Kidney (tissue), 14 donors: ENCODE data around the gene DUSP5. TPM values are rescaled to one million over a fixed set of nuclear protein-coding genes. Genes with fewer than 3 reads are reported as not detected.

Source experiments
- DNase-seq, 5 donors: peaks; one replicate each; pipeline ENCODE4 v3.0.0-alpha.2; 2013 to 2020
- FAIRE-seq: peaks from 2 replicates; lab custom pipeline; 2012; peaks lifted over from hg19 to GRCh38; lab: Jason Lieb, UNC
- H3K27ac ChIP-seq, 2 donors: one replicate each; pipeline ENCODE4 v1.7.0; 2013; ENCODE audit warnings: low read depth in 2 of 2, low read length in 2 of 2, inconsistent platforms in 1 of 2
- H3K27me3 ChIP-seq: one replicate; pipeline ENCODE4 v1.7.1; 2013; ENCODE audit warnings: low read length, inconsistent platforms; ENCODE audit not compliant: control insufficient read depth, insufficient read depth
- H3K36me3 ChIP-seq, 3 donors: one replicate each; pipeline versions ENCODE4 v1.7.0 to v1.7.1; 2013; ENCODE audit warnings: low read length in 3 of 3, control low read depth in 1 of 3, inconsistent platforms in 1 of 3; ENCODE audit not compliant: insufficient read depth in 3 of 3, control insufficient read depth in 2 of 3
- H3K4me1 ChIP-seq, 3 donors: one replicate each; pipeline versions ENCODE4 v1.7.0 to v1.7.1; 2013; ENCODE audit warnings: low read length in 3 of 3, inconsistent platforms in 1 of 3, low read depth in 1 of 3; ENCODE audit not compliant: control insufficient read depth in 2 of 3, insufficient read depth in 2 of 3
- H3K4me3 ChIP-seq, 3 donors: one replicate each; pipeline versions ENCODE4 v1.7.0 to v1.8.1; 2013; ENCODE audit warnings: low read length in 3 of 3, control low read depth in 1 of 3, inconsistent platforms in 1 of 3
- H3K9ac ChIP-seq, 3 donors: one replicate each; pipeline versions ENCODE4 v1.7.0 to v1.7.1; 2013; ENCODE audit warnings: low read length in 3 of 3, control low read depth in 1 of 3, inconsistent platforms in 1 of 3
- H3K9me3 ChIP-seq, 3 donors: one replicate each; pipeline versions ENCODE4 v1.7.0 to v1.7.1; 2013; ENCODE audit warnings: low read length in 3 of 3, control low read depth in 1 of 3, inconsistent platforms in 1 of 3; ENCODE audit not compliant: control insufficient read depth in 2 of 3, insufficient read depth in 1 of 3
- CTCF ChIP-seq: IDR thresholded peaks from 3 replicates; pipeline ENCODE4 v1.5.1; 2012; ENCODE audit warnings: mild to moderate bottlenecking, moderate library complexity, borderline replicate concordance; ENCODE audit not compliant: insufficient read depth; ENCODE audit errors: extremely low read depth
- intact Hi-C: fragments of 100-400 bp; cut with DNase I; formaldehyde crosslinking; loops from one replicate; pipeline ENCODE4 v1.11.1; 2022
- polyA plus RNA-seq: library from polyadenylated mRNA; stranded (reverse); fragments of 350-450 nt; fragmentation: Illumina TruSeq; extraction: RNeasy Lipid Tissue Mini Kit (QIAGEN cat#74804); gene quantifications from one replicate; pipeline ENCODE4 v1.2.3, GENCODE V29; 2014; ENCODE audit warnings: low read depth, low replicate concordance; ENCODE audit not compliant: insufficient read depth
- total RNA-seq: library from RNA; stranded (reverse); fragmentation: NEBNext Ultra II Directional; extraction: Animal tissue kit (Norgen Biotek cat#: 25700); gene quantifications from one replicate; pipeline ENCODE4 v1.2.1, GENCODE V29; 2021
- donor health status: control.
- donor health status: control.
- donor health status: control.
- donor health status: control.
- donor health status: control.
- donor health status: DM: yes; HTN: yes; CAD: no.
- donor health status: Normal renal cell carcinoma (clear cell type).

DUSP5 gene
- total and polyA plus RNA-seq, 2 donors from 2014 or later: 9.0 to 23.7 TPM

GRCh38 chr10:110509560-110509959 lies 11.9 kb downstream of the DUSP5 start:
- DNase-seq (no peak), FAIRE-seq (no peak)
- Histone ChIP-seq H3K9me3 (no peaks in the 10 kb centered on the region), H3K27me3 (no peaks in the 10 kb centered on the region), H3K9ac (no peak overlapping the region), H3K4me3 (no peak overlapping the region), H3K27ac (no peak overlapping the region), H3K36me3 (peaks cover 0 to 7% (median 0%) of the 10 kb centered on the region in 3 donors), H3K4me1 (peaks cover 0 to 7% (median 5%) of the 10 kb centered on the region in 3 donors)
- TF ChIP-seq CTCF: no peak
- intact Hi-C loops: no loop called here

DNA sequence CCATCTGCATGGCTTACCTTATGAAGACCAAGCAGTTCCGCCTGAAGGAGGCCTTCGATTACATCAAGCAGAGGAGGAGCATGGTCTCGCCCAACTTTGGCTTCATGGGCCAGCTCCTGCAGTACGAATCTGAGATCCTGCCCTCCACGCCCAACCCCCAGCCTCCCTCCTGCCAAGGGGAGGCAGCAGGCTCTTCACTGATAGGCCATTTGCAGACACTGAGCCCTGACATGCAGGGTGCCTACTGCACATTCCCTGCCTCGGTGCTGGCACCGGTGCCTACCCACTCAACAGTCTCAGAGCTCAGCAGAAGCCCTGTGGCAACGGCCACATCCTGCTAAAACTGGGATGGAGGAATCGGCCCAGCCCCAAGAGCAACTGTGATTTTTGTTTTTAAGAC lies 12.4 kb downstream of the DUSP5 start:
- Histone ChIP-seq H3K36me3 (peaks cover 0 to 7% (median 0%) of the 10 kb centered on the region in 3 donors), H3K27me3 (no peaks in the 10 kb centered on the region)
- FAIRE-seq: no peak

DNA sequence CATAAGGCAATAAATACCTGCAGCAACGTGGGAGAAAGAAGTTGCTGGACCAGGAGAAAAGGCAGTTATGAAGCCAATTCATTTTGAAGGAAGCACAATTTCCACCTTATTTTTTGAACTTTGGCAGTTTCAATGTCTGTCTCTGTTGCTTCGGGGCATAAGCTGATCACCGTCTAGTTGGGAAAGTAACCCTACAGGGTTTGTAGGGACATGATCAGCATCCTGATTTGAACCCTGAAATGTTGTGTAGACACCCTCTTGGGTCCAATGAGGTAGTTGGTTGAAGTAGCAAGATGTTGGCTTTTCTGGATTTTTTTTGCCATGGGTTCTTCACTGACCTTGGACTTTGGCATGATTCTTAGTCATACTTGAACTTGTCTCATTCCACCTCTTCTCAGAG lies 13.0 kb downstream of the DUSP5 start:
- Histone ChIP-seq H3K27me3 (no peaks in the 10 kb centered on the region), H3K36me3 (peaks cover 0 to 7% (median 0%) of the 10 kb centered on the region in 3 donors), H3K9ac (no peak overlapping the region), H3K4me3 (no peak overlapping the region), H3K4me1 (peaks cover 0 to 3% (median 0%) of the 10 kb centered on the region in 3 donors), H3K27ac (no peak overlapping the region), H3K9me3 (no peaks in the 10 kb centered on the region)
- DNase-seq: no peak
- intact Hi-C loops: no loop called here
- FAIRE-seq: no peak
- TF ChIP-seq CTCF: no peak

More for the DNA sequence above, 12.4 kb downstream of the DUSP5 start:
- H3K4me3 ChIP-seq: no peak overlapping the region
- H3K9me3 ChIP-seq: no peaks in the 10 kb centered on the region
- no peak overlapping the region for H3K9ac ChIP-seq
- TF ChIP-seq CTCF: no peak
- no peak overlapping the region for H3K27ac ChIP-seq
- intact Hi-C loops: no loop called here
- peaks cover 0 to 3% (median 0%) of the 10 kb centered on the region in 3 donors for H3K4me1 ChIP-seq
- no peak for DNase-seq
